ENCODE measurements around the gene TLE3. TPM values are rescaled to one million over a fixed set of nuclear protein-coding genes. Genes with fewer than 3 reads are reported as not detected.

Gene TLE3
- total and polyA plus RNA-seq, 2 of the 13 experiments (the other 11 are each of a cell fraction or from before 2014, with no cell fraction given) = 11.9 to 13.8 TPM

- Histone ChIP-seq H2AFZ (ENCODE audit: low read length) (no peak overlapping the region), H3K9ac (ENCODE audit: insufficient read depth, low read depth, low read length) (no peak overlapping the region), H3K27me3 (ENCODE audit: control insufficient read depth in 1 of 2, insufficient read depth in 2 of 2, low read length in 2 of 2) (no peaks in the 10 kb centered on the region), H3K36me3 (replicated peaks in 1 of 2; ENCODE audit: control insufficient read depth in 1 of 2, insufficient read depth in 2 of 2, low read length in 2 of 2) (peaks cover 20 to 61% of the 10 kb centered on the region in 2 experiments; a peak in 4 of 5 replicates), H3K79me2 (ENCODE audit: insufficient read depth, low read length) (peaks cover 55% of the 10 kb centered on the region), H3K4me2 (ENCODE audit: low read depth, low read length) (no peak overlapping the region), H3K9me3 (ENCODE audit: low read length) (no peaks in the 10 kb centered on the region), H3K4me1 (ENCODE audit: insufficient read depth, low read length) (peaks cover 58% of the 10 kb centered on the region), H4K20me1 (ENCODE audit: insufficient read depth, low read length) (peaks cover 85% of the 10 kb centered on the region), H3K27ac (ENCODE audit: extremely low read length, insufficient read depth, low read length) (no peak overlapping the region), H3K4me3 (replicated peaks in 1 of 3; ENCODE audit: insufficient read depth in 1 of 3, low read depth in 2 of 3, low read length in 3 of 3) (no peak overlapping the region)
- in situ Hi-C loops (cut with HindIII; ENCODE audit: extremely low pct_ligation_motif_present, low pct_unique_long_range_greater_than_20kb) = loop anchor here (25.0 kb wide), 1 partner anchor 627 kb away; the partner anchor contains the start of gene RPLP1
- ChIA-PET POLR2A (interaction anchor here (1.0 to 12.3 kb wide), 2 partner anchors 8 to 12 kb away, joined by 4 to 152 read pairs; partner anchors contain the start of gene TLE3), CTCF (ENCODE audit: low intra/inter-chr PET ratio, low total read pairs) (no interaction called here)
- intact Hi-C loops (cut with micrococcal nuclease; ENCODE audit: unreplicated experiment) = no loop called here
- no peak for ATAC-seq
- no TSS peak for BruUV-seq (replicated peaks)
- FAIRE-seq = no peak
- TF ChIP-seq ZNF280D (CRISPR knock-in tag; IDR thresholded peaks at IDR 0.05) = no peak
- no peak for TF ChIP-seq KAT2B (IDR thresholded peaks at IDR 0.05; ENCODE audit: borderline replicate concordance, low read depth, low read length)
- no peak for TF ChIP-seq TCF7L2 (IDR thresholded peaks at IDR 0.05; ENCODE audit: low read depth, low read length)
- TF ChIP-seq PATZ1 (CRISPR knock-in tag; IDR thresholded peaks at IDR 0.05) = no peak
- TF ChIP-seq NCOA2 (CRISPR knock-in tag; IDR thresholded peaks at IDR 0.05) = no peak
- no peak for TF ChIP-seq ZNF816 (CRISPR knock-in tag; IDR thresholded peaks at IDR 0.05; ENCODE audit: borderline replicate concordance)
- no peak for TF ChIP-seq ZNF382 (CRISPR knock-in tag; IDR thresholded peaks at IDR 0.05; ENCODE audit: borderline replicate concordance)
- no peak for TF ChIP-seq CHD2 (IDR thresholded peaks at IDR 0.05; ENCODE audit: low read depth, low read length)
- no peak for TF ChIP-seq ZNF780A (CRISPR knock-in tag; IDR thresholded peaks at IDR 0.05)
- no peak for TF ChIP-seq CBX5 (CRISPR knock-in tag; IDR thresholded peaks at IDR 0.05; ENCODE audit: borderline replicate concordance)
- TF ChIP-seq HNRNPH1 (optimal IDR thresholded peaks at IDR 0.05; ENCODE audit: low read depth, low read length) = no peak
- 92% methylated on average over 6 of the region's 6 CpGs for WGBS (ENCODE audit: low lambda C conversion rate)
- no peak for DNase-seq (ENCODE audit: low spot score)
Observed at GRCh38 chr15:70089692-70089971, 8.1 kb downstream of the TLE3 start.
